Tongue (tissue), 2 donors: ENCODE data around the gene SORBS2. TPM values are rescaled to one million over a fixed set of nuclear protein-coding genes. Genes with fewer than 3 reads are reported as not detected.

Experiments
- DNase-seq: peaks from one replicate; pipeline ENCODE4 v3.0.0-alpha.2; 2015
- total RNA-seq: library from RNA; depleted of rRNA; stranded (reverse); fragments of >200 nt; gene quantifications from one replicate; pipeline ENCODE4 v1.2.3, GENCODE V29; 2014

Gene SORBS2
- total RNA-seq, 1 donor from 2014 or later: 49.2 TPM

DNA sequence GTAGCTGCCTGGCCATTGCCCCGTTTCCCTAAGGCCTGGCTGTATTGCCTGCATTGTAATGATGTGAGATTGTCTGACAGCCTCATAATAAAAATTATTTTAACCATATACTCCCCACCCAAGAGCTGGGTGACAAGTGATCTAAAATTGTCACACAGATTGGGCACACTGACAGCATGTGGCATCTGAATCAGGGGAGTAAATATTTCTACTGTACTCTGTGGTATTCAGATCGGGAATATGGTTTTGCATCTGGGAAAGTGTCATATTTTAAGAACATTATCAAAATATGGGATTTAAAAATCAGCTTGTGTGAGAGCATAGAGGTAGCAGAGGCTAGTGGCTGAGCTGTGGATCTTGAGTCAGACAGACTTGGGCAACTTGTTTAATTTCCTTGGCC, 140.9 kb downstream of the SORBS2 start:
- DNase-seq: no peak

- DNase-seq: no peak
Measured at GRCh38 chr4:185669288-185669687, 142.7 kb downstream of the SORBS2 start.

DNA sequence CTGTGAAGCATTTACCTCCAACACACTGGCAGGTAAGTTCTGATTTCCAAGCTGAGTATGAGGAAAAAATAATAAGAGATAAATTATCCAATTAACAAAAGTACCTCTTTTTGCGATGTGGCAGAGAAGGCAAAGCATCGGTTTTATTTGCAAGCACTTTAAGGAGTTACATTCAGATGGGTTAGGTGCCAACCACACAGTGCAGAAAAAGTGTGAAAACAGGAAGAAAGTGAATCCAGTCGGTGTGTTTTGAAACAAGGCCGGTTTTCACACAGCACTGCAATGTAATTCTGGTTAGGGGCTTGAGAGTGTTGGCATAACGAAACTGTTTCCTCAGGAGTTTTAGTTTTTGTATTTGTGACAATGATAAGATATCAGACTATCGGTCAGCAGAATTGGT, 145.8 kb downstream of the SORBS2 start:
- DNase-seq: no peak

- no peak for DNase-seq
Measured at GRCh38 chr4:185665655-185666054, 146.3 kb downstream of the SORBS2 start.

GRCh38 chr4:185664481-185664880, 147.5 kb downstream of the SORBS2 start:
- DNase-seq: no peak

- no peak for DNase-seq
Measured at GRCh38 chr4:185662030-185662778, 149.8 kb downstream of the SORBS2 start.

DNA sequence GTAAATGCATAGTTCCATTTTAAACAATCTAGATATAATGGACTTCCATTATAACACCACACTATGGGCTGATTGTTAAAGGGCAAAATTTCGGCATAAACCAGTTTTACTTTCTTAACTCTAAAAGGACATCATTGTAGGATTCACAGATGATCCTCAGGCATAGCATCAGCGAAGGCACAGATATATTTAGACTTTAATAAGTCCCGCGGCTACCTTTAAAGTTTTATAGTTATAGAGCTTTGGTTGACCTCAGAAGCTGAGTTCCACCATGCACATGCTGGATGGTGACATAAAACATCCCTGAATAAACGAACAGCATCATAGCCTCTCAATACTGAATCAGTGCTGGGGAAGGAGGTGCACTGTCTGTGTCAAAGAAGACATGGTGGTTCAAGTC, 151.7 kb downstream of the SORBS2 start:
- DNase-seq: no peak

GRCh38 chr4:185657699-185658098, 154.3 kb downstream of the SORBS2 start:
- no peak for DNase-seq

DNA sequence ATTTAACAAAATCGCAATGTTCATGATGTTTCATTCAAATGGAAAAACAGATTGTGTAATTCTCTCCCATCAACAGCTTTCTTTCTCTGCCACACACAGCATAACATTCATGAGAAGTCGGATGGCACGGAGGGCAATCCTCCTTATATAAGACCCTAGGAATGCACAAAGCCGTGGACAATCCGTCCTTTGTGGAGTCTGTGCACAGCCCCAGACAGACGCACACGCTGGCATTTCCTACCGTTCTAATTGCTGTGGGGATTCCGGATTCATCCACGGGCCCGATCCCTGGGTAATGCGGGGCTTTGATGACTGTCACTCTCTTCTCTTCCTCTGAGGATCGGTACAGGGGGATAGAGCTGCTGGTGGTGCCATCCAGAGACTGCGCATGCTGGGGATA, 154.8 kb downstream of the SORBS2 start:
- peak; percentile 34 for DNase-seq

DNA sequence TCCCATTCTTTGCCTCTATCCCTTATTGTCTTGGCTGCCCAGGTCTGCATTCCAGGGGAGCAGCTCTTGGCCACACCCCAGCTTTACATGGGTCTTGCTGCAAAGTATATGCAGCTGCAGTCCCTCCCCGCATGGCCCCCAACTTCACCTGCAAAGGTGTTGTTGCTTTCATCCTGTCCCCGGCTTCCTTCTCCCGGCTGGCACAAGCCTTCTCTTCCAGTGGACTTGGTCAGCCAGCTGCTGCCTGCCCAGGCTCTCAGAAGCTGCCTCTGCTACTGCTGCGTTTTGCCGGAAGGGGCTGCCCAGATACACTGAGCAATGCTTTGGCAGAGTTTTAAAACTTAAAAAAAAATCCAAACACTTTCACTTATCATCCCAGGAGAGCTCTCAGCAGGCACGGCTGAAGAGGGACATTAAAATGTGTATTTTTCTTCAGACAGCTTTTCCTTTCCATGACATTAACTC, 155.5 kb downstream of the SORBS2 start:
- DNase-seq: peak; percentile 65

- DNase-seq: no peak
Measured at GRCh38 chr4:185654965-185655554, 156.9 kb downstream of the SORBS2 start.

- no peak for DNase-seq
Measured at GRCh38 chr4:185654311-185654710, 157.7 kb downstream of the SORBS2 start.

DNA sequence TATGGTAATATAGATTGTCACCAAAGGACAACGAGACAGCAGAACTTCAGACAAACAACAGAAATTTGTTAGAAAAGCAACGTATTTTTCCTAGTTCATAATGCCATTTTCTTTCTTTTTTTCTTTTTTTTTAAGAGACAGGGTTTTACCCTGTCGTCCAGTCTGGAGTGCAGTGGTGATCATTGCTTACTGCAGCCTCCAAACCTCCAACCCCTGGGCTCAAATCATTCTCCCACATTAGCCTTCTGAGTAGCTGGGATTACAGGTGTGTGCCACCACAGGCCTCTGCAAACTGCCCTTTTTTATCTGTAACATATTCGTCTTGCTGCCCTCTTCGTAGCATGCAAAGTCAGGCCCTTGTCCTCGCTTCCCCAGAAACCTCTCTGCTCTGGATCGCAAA, 160.1 kb downstream of the SORBS2 start:
- DNase-seq: no peak

- DNase-seq: no peak
Measured at GRCh38 chr4:185651137-185651677, 160.8 kb downstream of the SORBS2 start.

DNA sequence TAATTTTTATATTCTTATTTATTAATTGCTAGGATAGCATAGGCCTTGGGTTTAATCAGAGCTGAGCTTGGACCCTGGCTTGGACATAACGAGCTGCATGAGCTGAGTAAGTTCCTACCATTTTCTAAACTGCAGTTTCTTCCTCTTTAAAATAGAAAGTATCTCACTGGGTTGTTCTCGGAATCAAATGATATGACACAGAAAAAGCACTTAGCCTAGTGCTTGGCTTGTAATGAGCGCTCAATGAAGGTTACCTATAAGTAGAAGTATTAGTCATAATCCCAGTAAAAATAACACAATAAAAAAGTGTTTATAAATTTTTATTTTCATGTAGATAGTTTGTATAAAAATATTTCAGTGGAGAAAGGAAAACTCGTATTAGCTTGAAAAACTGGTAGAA, 163.4 kb downstream of the SORBS2 start:
- DNase-seq: no peak

DNA sequence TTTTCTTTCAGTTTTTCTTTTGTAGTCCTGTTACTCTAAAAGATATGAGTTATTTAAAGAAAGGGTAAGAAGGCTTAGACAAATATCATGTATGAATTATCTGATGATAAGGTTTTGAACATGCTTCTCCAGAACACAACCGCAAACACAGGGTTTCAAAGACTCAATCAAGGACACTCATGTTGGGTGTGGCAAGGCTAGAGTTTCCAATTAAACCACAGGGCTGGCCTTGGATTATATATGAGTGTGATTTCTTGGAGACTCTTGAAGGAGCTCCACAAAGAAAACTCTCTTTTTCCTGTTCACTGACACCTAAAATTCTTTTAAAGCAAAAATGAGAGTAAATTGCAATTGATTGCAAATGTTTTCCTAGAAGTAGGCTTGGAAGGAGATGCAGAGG, 166.6 kb downstream of the SORBS2 start:
- DNase-seq: no peak

DNA sequence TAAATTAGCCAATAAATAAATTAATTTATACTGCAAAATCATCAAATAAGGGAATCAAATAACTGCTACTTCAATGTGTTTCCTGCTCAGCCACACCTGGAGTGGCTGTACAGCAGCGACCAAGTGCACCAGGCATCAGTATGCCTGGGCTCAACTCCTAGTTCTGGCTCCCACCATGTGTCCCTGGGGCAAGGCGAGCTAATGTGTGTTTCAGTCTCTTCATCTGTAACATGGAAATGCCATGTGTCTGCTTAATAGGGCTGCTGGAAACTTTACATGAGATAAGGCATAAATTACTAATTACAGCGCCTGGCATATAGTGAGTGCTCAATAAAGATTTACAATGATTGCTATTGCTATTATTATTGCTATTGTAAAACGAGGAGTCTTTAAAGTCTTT, 167.6 kb downstream of the SORBS2 start:
- no peak for DNase-seq

DNA sequence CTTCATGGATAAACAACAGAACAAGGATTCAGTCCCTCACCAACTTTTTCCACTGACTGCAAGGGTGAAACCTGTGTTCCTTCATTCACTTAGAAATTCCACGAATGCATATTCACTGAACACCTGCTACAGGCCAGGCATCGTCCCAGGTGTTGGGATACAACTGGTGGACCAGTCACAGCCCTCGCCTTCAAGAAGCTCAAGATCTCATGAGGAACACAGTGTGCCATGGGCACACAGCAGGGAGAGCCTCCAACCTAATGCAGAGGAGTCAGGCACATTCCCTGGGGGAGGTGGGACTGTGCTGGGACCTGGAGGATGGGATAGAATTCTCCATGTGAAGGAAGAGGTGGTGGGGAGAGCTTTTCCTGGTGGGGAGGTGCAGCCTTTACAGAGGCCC, 169.1 kb downstream of the SORBS2 start:
- no peak for DNase-seq

- DNase-seq: peak; percentile 83
Measured at GRCh38 chr4:185640811-185641675, 171.0 kb downstream of the SORBS2 start.

DNA sequence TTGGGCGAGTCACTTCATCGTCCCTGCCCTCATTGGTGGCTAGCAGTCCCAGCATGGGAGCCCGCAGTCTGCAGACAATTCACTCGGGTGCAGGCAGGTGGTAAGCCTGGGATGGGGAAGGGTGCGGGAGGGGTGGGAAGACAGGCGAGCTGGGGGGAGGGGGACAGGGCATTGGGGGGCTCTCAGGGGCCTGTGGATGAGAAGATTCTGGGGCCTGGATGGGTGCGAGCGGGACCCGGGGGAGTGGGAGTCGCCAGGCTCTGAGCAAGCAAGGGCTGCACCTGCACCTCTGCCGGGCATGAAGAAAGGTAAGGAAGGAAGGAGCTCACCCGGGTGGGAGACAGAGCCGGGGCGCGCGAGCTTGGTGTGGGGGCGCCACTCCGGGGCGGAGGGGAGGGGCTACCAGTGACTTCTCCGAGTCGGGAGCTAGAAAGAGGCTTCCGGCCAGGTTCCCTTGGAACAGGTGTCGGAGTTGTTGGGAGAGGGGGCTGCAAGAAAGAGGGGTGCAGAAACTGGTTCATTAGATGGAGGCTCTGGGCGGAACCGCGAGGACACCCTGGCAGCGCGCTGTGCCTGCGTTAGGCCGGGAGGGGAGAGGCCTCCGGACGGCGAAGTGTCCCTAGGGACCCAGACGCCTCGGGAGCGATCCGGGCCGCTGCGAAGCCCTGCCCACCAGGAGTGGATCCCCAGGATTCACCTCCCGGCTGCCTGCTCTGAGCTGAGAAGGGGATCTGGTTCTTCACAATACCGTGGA, 173.3 kb downstream of the SORBS2 start:
- DNase-seq: no peak

GRCh38 chr4:185638093-185638492, 173.9 kb downstream of the SORBS2 start:
- DNase-seq: no peak
